GM19351 (cell line): Measurements from ENCODE around the gene KDM1B.
"Not testable (repeated sequence)": the region's sequence is repeated elsewhere in the genome, so short reads cannot be mapped to it uniquely, and the experiment has no call there.

Experiments used
- ATAC-seq: cut with Tn5 transposase; IDR thresholded peaks from one replicate; pipeline ENCODE4 v1.9.1; 2021; ENCODE audit warnings: mild to moderate bottlenecking, moderate library complexity; ENCODE audit not compliant: unreplicated experiment

The KDM1B gene

DNA sequence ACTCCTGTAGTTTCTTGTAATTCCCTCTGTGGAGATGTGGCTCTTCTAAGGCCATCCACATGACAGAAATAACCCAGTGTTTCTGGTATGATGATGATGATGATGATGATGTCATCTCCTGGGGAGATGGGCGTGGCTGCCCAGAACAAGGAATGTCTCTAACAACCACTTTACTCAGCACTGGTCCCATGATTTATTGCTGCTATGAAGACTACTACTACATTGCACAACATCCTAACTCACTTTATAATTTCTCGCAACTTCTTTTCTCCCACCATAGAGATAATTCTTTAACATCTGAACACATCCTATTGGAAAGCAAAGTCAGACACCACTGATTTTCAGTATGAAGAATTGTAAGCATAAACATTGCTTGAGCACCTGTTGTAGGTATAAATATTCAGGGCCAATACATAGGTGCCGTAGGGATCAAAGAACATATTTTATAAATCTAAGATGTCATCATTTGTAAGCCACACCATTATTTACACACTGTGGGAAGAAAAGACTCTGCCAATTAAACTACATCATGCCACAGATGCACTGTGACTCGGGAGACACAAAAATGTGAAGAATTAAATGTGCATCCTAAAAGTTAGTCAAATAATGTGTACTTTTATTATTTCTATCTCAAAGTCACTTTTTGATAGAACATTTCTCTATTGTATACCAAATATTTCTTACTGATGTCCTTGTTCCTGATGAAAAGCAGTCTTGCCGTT, 6.8 kb upstream of the KDM1B start:
- no peak for ATAC-seq

DNA sequence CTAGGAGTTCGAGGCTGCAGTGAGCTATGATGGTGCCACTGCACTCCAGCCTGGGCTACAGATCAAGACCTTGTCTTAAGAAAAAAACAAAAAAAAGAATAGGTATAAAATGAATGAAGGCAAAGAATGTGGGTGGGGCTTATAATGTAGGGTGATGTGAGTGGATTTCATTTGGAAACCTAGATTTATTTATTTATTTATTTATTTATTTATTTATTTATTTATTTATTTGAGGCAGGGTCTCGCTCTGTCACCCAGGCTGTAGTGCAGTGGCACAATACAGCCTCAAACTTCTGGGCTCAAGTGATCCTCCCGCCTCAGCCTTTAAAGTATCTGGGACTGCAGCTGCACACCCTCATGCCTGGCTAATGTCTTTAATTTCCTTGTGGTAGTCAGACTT, 3.8 kb upstream of the KDM1B start:
- not testable (repeated sequence) for ATAC-seq

- ATAC-seq = no peak
Observed at GRCh38 chr6:18151801-18152200, 3.4 kb upstream of the KDM1B start.

DNA sequence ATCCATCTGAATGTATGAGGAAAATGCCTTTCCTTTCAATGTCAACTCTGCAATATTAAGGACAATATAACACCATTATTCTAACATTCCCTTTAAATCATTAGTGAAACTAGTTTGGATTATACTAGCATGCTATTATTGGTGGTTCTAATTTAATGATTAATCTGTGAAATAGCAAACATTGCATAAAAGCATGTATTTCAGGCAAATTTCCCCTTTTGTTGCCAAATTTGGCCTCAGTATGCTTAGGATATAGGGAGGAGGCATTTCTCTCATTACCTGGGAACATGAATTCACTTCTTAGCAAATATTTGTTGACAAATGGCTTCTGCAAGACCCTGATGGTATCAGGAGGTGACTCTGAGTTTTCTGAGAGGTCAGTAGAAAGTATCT, 1.9 kb upstream of the KDM1B start:
- no peak for ATAC-seq

- ATAC-seq = peak; percentile 52
Observed at GRCh38 chr6:18154507-18155149, 594 bp upstream of the KDM1B start, which contains the start of gene TPMT. TPMT (minus strand) TSS chr6:18155077; CDS start chr6:18149127, 5,950 bp downstream.

DNA sequence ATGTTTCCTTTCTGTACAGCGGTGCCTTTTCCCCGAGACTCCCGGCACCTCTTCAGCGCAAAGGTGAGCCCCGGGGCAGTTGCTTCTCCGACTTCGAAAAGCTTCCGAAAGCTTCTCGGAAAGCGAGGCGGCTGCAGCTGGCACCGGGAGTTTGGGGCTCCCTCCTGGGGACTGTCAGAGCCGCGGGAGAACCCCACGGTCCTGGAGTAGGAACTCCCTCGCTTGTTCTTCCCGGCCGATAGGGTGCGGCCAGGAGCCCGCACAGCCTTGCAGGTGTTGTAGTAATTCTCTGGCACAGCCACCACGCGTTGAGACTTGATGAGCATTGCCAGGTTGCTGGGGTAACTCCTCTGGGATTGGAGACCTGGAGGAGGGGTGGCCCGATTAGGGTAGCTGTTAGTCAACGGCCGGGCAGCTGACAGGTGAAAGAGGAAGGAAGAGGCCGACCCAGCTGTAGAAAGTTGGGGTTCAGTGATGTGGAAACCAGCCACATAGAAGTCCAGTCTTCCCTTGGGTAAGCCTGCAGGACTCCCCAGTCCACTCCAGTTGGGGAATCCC, 721 bp downstream of the KDM1B start:
- peak; percentile 36 for ATAC-seq

GRCh38 chr6:18160911-18161310, 5.7 kb downstream of the KDM1B start:
- no peak for ATAC-seq

DNA sequence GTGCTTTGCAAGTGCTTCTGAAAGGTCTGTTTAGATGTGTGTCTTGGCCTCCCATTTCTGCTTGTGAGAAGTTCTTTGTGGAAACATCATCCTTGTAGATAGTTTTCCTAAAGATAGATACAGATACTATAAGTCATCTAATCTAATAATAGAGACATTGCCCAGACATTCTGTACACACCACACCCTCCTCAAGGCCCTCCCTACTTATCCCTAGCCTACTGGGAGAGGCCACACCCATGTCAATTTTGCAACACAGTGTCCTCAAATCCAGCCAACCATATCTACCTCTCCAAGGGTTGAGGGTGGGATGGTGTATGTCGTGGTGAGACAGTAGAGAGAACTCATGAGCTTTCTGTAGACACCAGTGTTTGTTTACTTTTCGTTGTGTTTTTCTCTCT, 6.2 kb downstream of the KDM1B start:
- no peak for ATAC-seq

- no peak for ATAC-seq
Observed at GRCh38 chr6:18162401-18162800, 7.2 kb downstream of the KDM1B start.

DNA sequence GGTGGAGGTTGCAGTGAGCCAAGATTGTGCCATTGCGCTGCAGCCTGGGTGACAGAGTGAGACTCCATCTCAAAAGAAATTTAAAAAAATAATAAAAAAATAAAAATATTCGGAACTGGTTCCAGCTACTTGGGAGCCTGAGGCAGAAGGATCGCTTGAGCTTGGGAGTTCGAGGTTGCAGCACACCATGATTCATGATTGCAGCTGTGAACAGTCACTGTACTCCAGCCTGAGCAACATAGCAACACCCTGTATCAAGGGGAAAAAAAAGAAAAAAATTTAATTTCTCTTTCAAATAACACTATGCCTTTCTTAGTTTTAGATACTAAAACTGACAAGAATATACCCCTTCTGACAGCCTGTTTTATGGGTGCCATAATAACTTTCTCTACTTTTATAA, 10.5 kb downstream of the KDM1B start:
- no peak for ATAC-seq

GRCh38 chr6:18166312-18167036, 11.3 kb downstream of the KDM1B start:
- ATAC-seq = no peak

DNA sequence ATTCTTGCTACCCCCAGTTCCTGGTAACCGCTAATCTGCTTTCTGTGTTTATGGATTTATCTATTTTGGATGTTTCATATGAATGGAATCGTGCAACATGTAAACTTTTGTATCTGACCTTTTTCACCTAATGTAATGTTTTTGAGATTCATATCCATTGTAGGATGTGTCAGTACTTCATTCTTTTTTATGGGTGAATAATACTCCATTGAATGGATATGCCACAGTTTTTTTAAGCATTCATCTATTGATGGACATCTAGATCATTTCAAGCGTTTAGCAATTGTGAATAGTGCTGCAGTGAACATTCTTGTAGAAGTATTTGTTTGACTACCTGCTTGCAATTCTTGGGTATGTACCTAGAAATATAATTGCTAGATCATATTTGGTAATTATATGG, 13.0 kb downstream of the KDM1B start:
- no peak for ATAC-seq

- ATAC-seq = no peak
Observed at GRCh38 chr6:18171871-18172270, 16.6 kb downstream of the KDM1B start.

GRCh38 chr6:18176198-18176597, 21.0 kb downstream of the KDM1B start:
- ATAC-seq = not testable (repeated sequence)

GRCh38 chr6:18177286-18177965, 22.2 kb downstream of the KDM1B start:
- no peak for ATAC-seq

DNA sequence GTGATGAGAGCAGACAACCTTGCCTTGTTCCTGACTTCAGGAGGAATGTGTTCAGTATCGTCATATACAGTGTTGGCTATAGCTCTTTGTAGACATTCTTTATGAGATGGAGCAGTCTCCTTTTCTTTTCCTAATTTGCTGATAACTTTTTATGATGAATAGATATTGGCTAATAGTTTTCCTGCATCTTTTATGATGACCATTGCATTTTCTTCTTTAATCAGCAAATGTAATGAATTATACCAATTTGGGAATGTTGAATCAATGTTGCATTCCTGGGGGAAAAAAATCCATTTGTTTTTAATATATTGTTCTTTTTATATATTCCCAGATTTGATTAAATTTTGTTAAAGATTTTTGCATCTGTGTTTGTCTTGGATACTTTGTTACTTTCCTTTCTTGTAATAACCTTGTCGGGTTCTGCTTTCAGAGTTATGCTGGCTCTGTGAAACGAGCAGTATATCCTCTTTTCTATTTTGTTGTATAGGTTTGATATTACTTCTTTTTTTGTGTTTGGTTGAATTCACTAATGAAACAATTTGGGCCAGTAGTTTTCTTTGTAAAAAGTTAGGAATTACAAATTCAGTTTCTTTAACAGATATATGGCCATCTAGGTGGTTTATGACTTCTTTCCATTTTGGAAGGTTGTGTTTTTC, 23.9 kb downstream of the KDM1B start:
- no peak for ATAC-seq

DNA sequence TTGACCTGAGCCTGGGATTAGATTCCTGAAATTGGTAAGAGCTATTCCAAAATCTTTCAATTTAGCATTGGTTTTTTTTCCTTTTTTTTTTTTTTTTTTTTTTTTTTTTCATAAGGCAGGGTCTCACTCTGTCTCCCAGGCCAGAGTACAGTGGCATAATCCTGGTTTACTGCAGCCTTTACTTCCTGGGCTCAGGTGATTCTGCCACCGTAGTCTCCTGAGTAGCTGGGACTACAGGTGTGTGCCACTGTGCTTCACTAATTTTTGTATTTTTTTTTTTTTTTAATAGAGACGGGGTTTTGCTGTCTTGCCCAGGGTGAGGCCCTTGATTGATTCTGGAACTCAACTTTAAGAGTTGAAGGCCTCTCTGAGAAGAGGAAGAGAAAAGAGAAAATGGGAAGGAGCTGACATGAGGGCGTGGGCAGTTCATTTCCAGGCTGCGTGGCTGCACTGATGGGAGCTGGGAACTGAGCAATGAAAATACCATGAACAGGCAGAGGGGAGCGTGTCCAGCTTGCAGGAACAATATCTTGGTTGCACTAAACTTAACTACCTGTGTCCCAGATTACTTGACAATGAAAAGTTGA, 24.6 kb downstream of the KDM1B start:
- no peak for ATAC-seq

GRCh38 chr6:18182568-18182967, 27.3 kb downstream of the KDM1B start:
- ATAC-seq = no peak

GRCh38 chr6:18183766-18184165, 28.5 kb downstream of the KDM1B start:
- ATAC-seq = no peak

DNA sequence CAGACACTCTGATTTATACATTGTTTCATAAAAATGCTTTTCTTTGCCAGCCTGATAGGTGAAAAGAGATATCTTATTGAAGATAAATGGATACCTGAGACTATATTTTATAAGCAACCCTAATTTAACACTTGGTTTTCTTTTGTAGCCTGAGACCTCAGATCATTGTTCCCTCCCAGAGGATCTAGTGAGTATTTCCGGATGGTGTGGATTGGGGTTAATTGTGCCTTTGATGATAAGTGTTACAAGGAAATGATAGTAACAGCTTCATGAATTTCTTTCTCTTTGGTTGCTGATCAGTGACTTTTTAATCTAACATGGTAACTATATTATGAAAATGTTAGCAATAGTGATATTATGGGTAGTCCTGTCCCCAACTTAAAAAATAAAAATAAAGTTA, 30.4 kb downstream of the KDM1B start:
- no peak for ATAC-seq
